Prostate gland (tissue), 2 donors: ENCODE measurements around the gene WDR86. TPM values are rescaled to one million over a fixed set of nuclear protein-coding genes. Genes with fewer than 3 reads are reported as not detected.

Experiments
- DNase-seq: peaks from one replicate; pipeline ENCODE4 v3.0.0-alpha.2; 2019; ENCODE audit warnings: low spot score
- H3K27ac ChIP-seq, 2 donors: fragments of 200-600 bp; sonication (generic); 2 replicates each; pipeline ENCODE4 v1.5.1; 2017 to 2019
- H3K27me3 ChIP-seq: fragments of 200-600 bp; sonication (generic); replicated peaks from 2 replicates; pipeline ENCODE4 v1.5.1; 2019; ENCODE audit not compliant: insufficient read depth
- H3K36me3 ChIP-seq, 2 donors: fragments of 200-600 bp; sonication (generic); 1 replicate in 1 of 2; 2 replicates in 1 of 2; pipeline versions ENCODE4 v1.5.1 to v1.8.1; 2017 to 2019
- H3K4me1 ChIP-seq: fragments of 200-600 bp; sonication (generic); replicated peaks from 2 replicates; pipeline ENCODE4 v1.5.1; 2019
- H3K4me3 ChIP-seq, 2 donors: fragments of 200-600 bp; sonication (generic); 2 replicates each; pipeline ENCODE4 v1.5.1; 2017 to 2019
- H3K9me3 ChIP-seq: fragments of 200-600 bp; sonication (generic); 2 replicates; pipeline ENCODE4 v1.5.1; 2017
- CTCF ChIP-seq, 4 experiments: fragments of 200-600 bp in 2 of 4; fragments of 450-650 bp in 2 of 4; sonication (generic) in 2 of 4; IDR thresholded peaks; 1 replicate in 3 of 4; 2 replicates in 1 of 4; pipeline ENCODE4 v1.5.1; 2016 to 2019; ENCODE audit warnings: antibody characterized with exemption in 4 of 4, mild to moderate bottlenecking in 2 of 4, moderate library complexity in 2 of 4
- POLR2A ChIP-seq: fragments of 450-650 bp; IDR thresholded peaks from one replicate; pipeline ENCODE4 v1.6.1; 2016; ENCODE audit warnings: antibody characterized with exemption, mild to moderate bottlenecking
- POLR2AphosphoS5 ChIP-seq: sonication (generic); formaldehyde crosslinking; IDR thresholded peaks from one replicate; pipeline ENCODE4 v1.6.1; 2017; ENCODE audit warnings: antibody characterized with exemption
- WGBS: methylation state at CpG from one replicate; pipeline ENCODE4 v1.1.5; 2018; 5-methylcytosine and 5-hydroxymethylcytosine counted together
- intact Hi-C: fragments of 100-400 bp; cut with DNase I; formaldehyde crosslinking; loops from one replicate; pipeline ENCODE4 v1.14.2; 2022
- total RNA-seq, 2 donors: library from RNA; depleted of rRNA; stranded (reverse); fragments of >200 nt; gene quantifications; one replicate each; pipeline ENCODE4 v1.1.0, GENCODE V29; 2016

WDR86 gene
- total RNA-seq, 2 donors from 2014 or later, result 3.6 to 12.8 TPM

GRCh38 chr7:151378496-151379192 is 31.2 kb downstream of the WDR86 start:
- Histone ChIP-seq H3K27ac (no peak overlapping the region), H3K4me1 (peaks cover 2% of the 10 kb centered on the region), H3K36me3 (peaks cover 0 to 21% of the 10 kb centered on the region in 2 donors), H3K27me3 (no peaks in the 10 kb centered on the region), H3K4me3 (no peak overlapping the region), H3K9me3 (no peaks in the 10 kb centered on the region)
- intact Hi-C loops, result no loop called here
- DNase-seq, result no peak
- WGBS, result 78% methylated on average over 17 of the region's 17 CpGs
- no peak for TF ChIP-seq POLR2A

- H3K36me3 ChIP-seq, result peaks cover 0 to 21% of the 10 kb centered on the region in 2 donors
- no peak overlapping the region for H3K4me3 ChIP-seq
- WGBS, result 80% methylated on average over 9 of the region's 9 CpGs
Measured at GRCh38 chr7:151378011-151378410, 31.8 kb downstream of the WDR86 start.

GRCh38 chr7:151377406-151377805 is 32.4 kb downstream of the WDR86 start:
- peaks cover 0 to 21% of the 10 kb centered on the region in 2 donors for H3K36me3 ChIP-seq
- peaks cover 2% of the 10 kb centered on the region for H3K4me1 ChIP-seq
- no peak for TF ChIP-seq CTCF (IDR thresholded peaks at IDR 0.05)
- no peak for TF ChIP-seq POLR2AphosphoS5
- TF ChIP-seq POLR2A, result no peak
- no peak for DNase-seq
- 89% methylated on average over 12 of the region's 12 CpGs for WGBS
- H3K27ac ChIP-seq, result no peak overlapping the region
- intact Hi-C loops, result no loop called here
- no peaks in the 10 kb centered on the region for H3K9me3 ChIP-seq
- no peak overlapping the region for H3K4me3 ChIP-seq
- no peaks in the 10 kb centered on the region for H3K27me3 ChIP-seq

More at GRCh38 chr7:151378011-151378410, 31.8 kb downstream of the WDR86 start:
- DNase-seq, result no peak
- Histone ChIP-seq H3K4me1 (peaks cover 2% of the 10 kb centered on the region), H3K27ac (no peak overlapping the region), H3K27me3 (no peaks in the 10 kb centered on the region), H3K9me3 (no peaks in the 10 kb centered on the region)
- TF ChIP-seq POLR2AphosphoS5 (no peak), CTCF (IDR thresholded peaks at IDR 0.05) (no peak), POLR2A (no peak)
- intact Hi-C loops, result no loop called here

GRCh38 chr7:151376218-151376902 is 33.5 kb downstream of the WDR86 start:
- Histone ChIP-seq H3K27ac (no peak overlapping the region), H3K4me1 (no peaks in the 10 kb centered on the region), H3K4me3 (no peak overlapping the region), H3K9me3 (no peaks in the 10 kb centered on the region), H3K36me3 (peaks cover 0 to 21% of the 10 kb centered on the region in 2 donors), H3K27me3 (no peaks in the 10 kb centered on the region)
- intact Hi-C loops, result no loop called here
- WGBS, result 94% methylated on average over 33 of the region's 33 CpGs
- no peak for TF ChIP-seq POLR2AphosphoS5
- no peak for TF ChIP-seq CTCF (IDR thresholded peaks at IDR 0.05)
- TF ChIP-seq POLR2A, result no peak
- DNase-seq, result no peak

GRCh38 chr7:151375530-151376217 is 34.2 kb downstream of the WDR86 start:
- Histone ChIP-seq H3K4me1 (no peaks in the 10 kb centered on the region), H3K4me3 (no peak overlapping the region), H3K27ac (no peak overlapping the region), H3K9me3 (no peaks in the 10 kb centered on the region), H3K36me3 (peaks cover 0 to 21% of the 10 kb centered on the region in 2 donors), H3K27me3 (no peaks in the 10 kb centered on the region)
- DNase-seq, result no peak
- intact Hi-C loops, result no loop called here
- WGBS, result 87% methylated on average over 10 of the region's 10 CpGs
- TF ChIP-seq POLR2AphosphoS5 (no peak), POLR2A (no peak), CTCF (IDR thresholded peaks at IDR 0.05) (no peak)
